ENCODE results near the gene XRCC4.

The XRCC4 gene

DNA sequence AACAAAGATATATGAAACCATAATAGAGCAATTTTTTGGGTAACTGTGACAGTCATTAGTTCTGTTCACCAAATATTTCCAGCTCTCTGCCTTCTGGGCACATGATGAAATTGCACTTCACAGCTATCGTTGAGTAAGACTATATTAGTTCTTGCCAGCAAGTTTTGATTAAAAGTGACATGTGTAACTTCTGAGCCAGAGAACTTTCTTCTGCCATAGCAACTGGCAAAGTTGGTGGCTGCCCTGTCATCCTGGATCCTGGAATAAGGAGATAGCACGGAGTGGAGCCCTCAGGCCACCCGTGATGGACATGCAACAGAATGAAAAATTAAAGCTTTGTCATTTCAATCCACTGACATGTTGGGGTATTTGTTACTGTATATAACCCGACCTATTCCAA, 199.8 kb downstream of the XRCC4 start:
- DNase-seq (ENCODE audit: low read depth in 2 of 2) = no peak

- DNase-seq (ENCODE audit: low read depth in 2 of 2) = no peak
These were observed 200.6 kb downstream of the XRCC4 start for GRCh38 chr5:83277953-83278352.

DNA sequence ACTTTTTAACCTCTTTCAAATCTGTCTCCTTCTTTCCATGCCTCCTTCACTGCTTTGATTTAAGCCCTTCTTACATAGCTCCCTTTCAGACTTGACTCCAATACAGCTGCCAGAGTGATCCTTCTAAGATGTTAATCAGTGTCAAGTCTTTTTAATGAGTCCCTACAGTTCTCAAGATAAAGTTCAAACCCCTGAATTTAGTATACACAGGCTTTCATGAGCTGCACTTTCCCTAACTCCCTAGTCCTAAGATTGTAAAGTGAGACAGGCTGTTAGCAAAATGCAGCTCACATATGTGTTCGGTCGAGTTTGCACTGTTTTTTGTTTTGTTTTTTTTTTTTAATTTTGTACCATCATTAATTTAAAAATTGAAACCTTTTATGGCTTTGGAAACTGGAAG, 203.8 kb downstream of the XRCC4 start:
- no peak for DNase-seq (ENCODE audit: low read depth in 2 of 2)

- no peak for DNase-seq (ENCODE audit: low read depth in 2 of 2)
These were observed 204.3 kb downstream of the XRCC4 start for GRCh38 chr5:83281658-83282057.

DNA sequence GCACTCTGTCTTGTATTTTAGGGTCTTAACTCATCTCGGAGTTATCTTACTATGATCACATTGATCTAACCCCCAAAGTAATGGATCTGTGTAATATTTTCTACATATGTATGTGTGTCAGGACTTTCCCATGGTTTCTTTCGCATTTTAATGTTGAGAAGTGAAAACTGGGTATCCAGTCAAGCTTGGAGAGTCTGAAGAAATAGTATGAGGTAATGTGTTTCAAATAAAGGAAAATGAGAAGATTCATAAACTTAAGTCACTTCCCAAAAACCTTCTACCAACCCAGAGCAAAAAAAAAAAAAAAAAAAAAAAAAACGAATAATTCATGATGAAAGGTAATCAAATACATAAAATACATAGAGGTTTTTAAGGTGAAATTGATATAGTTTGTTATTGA, 206.4 kb downstream of the XRCC4 start:
- DNase-seq (ENCODE audit: low read depth in 2 of 2) = no peak

DNA sequence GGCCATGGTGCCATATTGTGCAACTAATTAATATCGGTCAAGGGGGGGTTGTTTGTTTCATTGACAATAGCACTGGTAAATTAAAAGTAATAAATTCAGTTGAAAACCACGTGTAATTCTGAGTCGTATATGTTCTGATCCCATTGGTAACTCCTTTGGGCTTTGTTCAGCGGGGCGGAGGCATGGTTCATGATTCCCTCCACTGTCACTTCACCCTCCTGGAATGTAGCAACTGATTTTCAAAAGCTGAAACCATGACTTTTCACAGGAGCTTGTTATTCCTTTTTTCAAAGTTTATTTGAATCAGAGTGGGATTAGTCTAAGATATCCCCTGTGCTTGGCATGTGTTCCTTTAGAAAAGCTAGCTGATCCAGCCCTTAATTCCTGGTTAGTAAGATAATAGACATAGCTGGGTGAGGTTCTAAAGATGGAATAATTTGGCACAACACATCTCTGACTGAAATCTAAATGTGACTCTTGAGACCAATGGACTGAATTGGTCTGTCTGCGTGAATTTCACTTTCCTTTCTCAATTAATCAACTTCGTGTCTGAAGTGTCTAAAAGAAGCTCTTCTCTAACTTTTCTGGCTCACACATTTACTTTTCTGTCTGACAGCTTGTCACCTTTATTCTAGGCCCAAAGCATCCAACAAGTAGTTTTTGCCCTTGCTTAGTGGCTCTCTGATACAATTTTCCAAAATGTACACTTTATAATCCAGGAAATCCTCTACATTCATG, 208.5 kb downstream of the XRCC4 start:
- no peak for DNase-seq (ENCODE audit: low read depth in 2 of 2)

DNA sequence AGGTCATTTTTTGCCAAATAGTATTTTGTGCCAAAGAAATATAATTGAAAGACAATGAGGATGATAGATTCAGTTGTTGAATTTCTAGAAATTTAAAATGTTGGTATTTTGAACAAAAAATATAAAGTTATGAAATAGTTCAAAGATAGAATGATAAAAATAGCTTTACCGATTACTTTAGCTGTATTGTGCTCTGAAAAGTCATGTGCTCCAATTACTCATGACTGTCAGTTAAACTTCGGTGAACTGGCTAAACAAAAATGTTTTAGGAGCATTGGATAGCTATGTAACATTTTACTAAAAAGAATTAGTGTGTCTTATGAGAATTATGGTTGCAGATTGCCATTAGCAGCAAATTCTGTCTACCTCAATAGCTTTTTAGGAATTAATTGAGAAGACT, 216.9 kb downstream of the XRCC4 start:
- no peak for DNase-seq (ENCODE audit: low read depth in 2 of 2)

DNA sequence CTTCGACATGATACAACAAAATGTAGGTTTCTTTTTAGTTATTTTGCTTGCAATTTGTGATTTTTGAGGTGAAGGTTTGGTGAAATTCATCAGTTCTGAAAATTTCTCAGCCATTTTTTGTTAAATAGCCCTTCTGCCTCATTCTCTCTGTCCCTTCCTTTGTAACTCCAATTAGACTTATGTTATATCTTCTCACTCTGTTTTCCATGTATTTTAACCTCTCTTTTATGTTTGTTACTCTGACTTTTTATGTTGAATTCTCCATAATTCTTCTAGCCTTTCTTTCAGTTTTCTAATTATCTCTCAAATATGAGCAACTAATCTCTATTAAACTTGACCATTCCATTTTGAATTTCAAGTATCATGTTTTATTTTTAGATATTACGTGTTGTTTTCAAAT, 222.0 kb downstream of the XRCC4 start:
- DNase-seq (ENCODE audit: low read depth in 2 of 2) = no peak

- no peak for DNase-seq (ENCODE audit: low read depth in 2 of 2)
These were observed 229.4 kb downstream of the XRCC4 start for GRCh38 chr5:83306572-83307241.

- DNase-seq (ENCODE audit: low read depth in 2 of 2) = no peak
These were observed 235.3 kb downstream of the XRCC4 start for GRCh38 chr5:83312663-83313062.

- DNase-seq (ENCODE audit: low read depth in 2 of 2) = no peak
These were observed 236.1 kb downstream of the XRCC4 start for GRCh38 chr5:83313436-83313835.

DNA sequence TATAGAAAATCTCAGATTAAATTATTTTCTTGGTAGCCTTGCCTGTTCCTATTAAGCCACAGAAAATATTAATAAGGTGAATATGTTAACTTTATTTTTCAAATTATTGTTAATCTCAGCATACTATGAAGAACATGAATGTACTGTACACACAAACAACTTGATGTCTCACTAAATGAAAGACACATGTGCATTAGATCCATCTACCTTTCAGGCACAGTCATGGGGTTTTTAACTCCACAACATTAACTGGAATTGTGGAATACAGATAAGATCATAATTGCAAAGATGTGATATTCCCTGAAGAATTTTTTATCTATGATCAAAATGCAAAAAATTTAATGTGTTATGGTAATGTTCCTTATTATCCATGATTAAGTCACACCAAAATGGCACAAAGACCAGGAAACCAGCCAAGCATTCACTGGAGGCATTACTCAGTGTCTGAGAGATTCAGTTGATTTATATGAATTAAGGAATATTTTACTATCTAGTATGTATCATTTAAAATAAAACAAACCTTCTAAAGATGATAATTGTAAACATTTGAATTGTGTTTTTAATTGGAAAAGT, 244.2 kb downstream of the XRCC4 start:
- DNase-seq (ENCODE audit: low read depth in 2 of 2) = no peak

- DNase-seq (ENCODE audit: low read depth in 2 of 2) = no peak
These were observed 245.1 kb downstream of the XRCC4 start for GRCh38 chr5:83322273-83322924.

- no peak for DNase-seq (ENCODE audit: low read depth in 2 of 2)
These were observed 246.3 kb downstream of the XRCC4 start for GRCh38 chr5:83323557-83324180.

GRCh38 chr5:83331842-83332241, 254.5 kb downstream of the XRCC4 start:
- DNase-seq (ENCODE audit: low read depth in 2 of 2) = no peak

- DNase-seq (ENCODE audit: low read depth in 2 of 2) = no peak
These were observed 260.2 kb downstream of the XRCC4 start for GRCh38 chr5:83337453-83338035.

GRCh38 chr5:83340511-83340918, 263.2 kb downstream of the XRCC4 start:
- no peak for DNase-seq (ENCODE audit: low read depth in 2 of 2)

DNA sequence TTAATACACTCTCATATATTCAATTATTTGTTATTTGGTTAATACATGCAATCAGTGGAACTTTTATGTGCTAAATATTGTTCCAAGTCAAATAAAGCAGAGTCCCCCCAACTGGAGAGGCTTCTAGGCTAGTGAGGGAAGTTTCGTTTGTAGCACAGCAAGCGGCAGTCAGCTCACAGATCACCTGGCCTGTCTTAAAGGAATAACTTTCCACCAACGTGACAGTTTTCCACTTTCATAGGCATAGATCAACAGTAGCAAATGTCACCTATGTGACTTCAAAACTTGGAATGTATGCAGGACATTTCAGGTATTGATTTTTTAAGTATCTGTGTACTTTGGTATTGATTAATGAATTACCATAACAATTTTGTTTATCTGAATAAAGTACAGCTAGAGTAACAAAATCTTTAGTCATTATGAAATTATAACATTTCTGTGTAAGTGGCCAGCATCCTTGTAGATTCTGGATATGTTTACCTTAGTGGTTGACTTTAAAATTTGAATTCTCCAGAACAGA, 264.5 kb downstream of the XRCC4 start:
- DNase-seq (ENCODE audit: low read depth in 2 of 2) = no peak

GRCh38 chr5:83342465-83342864, 265.1 kb downstream of the XRCC4 start:
- DNase-seq (ENCODE audit: low read depth in 2 of 2) = no peak

- DNase-seq (ENCODE audit: low read depth in 2 of 2) = no peak
These were observed 266.0 kb downstream of the XRCC4 start for GRCh38 chr5:83343299-83343698.

- DNase-seq (ENCODE audit: low read depth in 2 of 2) = no peak
These were observed 268.1 kb downstream of the XRCC4 start for GRCh38 chr5:83345423-83345822.
